B cell (primary cell): Measurements from ENCODE around the gene CHD6.

Experiments
- EZH2 ChIP-seq: IDR thresholded peaks from 2 replicates; pipeline ENCODE4 v1.6.1; 2012; ENCODE audit warnings: borderline replicate concordance, low read depth, mild to moderate bottlenecking, moderate library complexity, low read length; ENCODE audit not compliant: insufficient read depth, poor library complexity, severe bottlenecking
- TF ChIP-seq, protein P1 (sequence below): fragments of 200-600 bp; IDR thresholded peaks from one replicate; pipeline ENCODE4 v1.8.0; 2022; ENCODE audit warnings: antibody characterized with exemption, mild to moderate bottlenecking

DNA sequence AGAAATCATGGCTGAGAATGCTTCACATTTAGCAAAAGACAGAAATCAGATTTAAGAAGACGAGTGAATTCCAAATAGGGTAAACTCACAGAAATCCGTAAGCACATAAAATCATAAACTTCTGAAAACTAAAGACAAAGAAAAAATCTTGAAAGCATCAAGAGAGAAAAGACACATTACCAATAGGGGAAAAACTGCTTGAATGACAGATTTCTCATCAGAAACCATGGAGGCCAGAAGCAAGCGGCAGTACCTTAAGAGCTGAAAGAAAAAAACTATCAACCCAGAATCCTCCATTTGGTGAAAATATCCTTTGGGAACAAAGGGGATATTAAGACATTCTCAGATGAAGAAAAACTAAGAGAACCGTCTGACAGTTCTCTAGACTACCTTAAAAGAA, 185.0 kb downstream of the CHD6 start:
- no peak for TF ChIP-seq EZH2
- TF ChIP-seq, protein P1, sequence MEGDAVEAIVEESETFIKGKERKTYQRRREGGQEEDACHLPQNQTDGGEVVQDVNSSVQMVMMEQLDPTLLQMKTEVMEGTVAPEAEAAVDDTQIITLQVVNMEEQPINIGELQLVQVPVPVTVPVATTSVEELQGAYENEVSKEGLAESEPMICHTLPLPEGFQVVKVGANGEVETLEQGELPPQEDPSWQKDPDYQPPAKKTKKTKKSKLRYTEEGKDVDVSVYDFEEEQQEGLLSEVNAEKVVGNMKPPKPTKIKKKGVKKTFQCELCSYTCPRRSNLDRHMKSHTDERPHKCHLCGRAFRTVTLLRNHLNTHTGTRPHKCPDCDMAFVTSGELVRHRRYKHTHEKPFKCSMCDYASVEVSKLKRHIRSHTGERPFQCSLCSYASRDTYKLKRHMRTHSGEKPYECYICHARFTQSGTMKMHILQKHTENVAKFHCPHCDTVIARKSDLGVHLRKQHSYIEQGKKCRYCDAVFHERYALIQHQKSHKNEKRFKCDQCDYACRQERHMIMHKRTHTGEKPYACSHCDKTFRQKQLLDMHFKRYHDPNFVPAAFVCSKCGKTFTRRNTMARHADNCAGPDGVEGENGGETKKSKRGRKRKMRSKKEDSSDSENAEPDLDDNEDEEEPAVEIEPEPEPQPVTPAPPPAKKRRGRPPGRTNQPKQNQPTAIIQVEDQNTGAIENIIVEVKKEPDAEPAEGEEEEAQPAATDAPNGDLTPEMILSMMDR = no peak
